Stimulated activated CD4-positive, alpha-beta T cell treated with anti-CD3 and anti-CD28 coated beads, TNF-alpha, amount 100 ng/mL, for 48 hours (primary cell): ENCODE results near the gene FAM120B.

Experiments
- DNase-seq, 3 donors: peaks; one replicate each; pipeline ENCODE4 v3.0.0-alpha.2; 2020; ENCODE audit warnings: low read depth in 3 of 3

The FAM120B gene

DNA sequence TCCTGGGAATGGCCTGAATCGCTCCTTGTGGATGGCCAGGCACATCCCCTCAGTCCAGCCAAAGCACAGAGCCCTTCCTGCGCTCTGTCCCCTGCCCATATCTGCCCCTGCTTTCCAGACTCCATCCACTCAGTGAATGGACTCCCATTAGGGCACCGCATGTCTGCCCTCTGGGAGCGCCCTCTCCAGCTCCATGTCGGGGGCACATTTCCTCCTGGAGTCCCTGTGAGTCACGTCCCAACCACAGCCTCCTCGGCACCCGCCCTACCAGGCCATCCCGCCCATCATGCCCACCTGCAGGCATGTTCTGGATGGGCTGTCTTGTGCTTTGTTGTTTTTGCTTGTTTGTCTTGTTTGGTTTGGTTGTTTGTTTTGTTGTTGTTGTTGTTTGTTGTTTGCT, 149.8 kb downstream of the FAM120B start:
- no peak for DNase-seq
